IPS-NIHi11 (cell line): ENCODE measurements around the gene FAM98C.
"Not testable (repeated sequence)": the region's sequence is repeated elsewhere in the genome, so short reads cannot be mapped to it uniquely, and the experiment has no call there.

Experiments used
- DNase-seq: peaks from one replicate; pipeline ENCODE4 v3.0.0; 2012; ENCODE audit warnings: mixed read lengths, low spot score

FAM98C gene

GRCh38 chr19:38427035-38427677 lies 24.3 kb downstream of the FAM98C start:
- DNase-seq = not testable (repeated sequence)

DNA sequence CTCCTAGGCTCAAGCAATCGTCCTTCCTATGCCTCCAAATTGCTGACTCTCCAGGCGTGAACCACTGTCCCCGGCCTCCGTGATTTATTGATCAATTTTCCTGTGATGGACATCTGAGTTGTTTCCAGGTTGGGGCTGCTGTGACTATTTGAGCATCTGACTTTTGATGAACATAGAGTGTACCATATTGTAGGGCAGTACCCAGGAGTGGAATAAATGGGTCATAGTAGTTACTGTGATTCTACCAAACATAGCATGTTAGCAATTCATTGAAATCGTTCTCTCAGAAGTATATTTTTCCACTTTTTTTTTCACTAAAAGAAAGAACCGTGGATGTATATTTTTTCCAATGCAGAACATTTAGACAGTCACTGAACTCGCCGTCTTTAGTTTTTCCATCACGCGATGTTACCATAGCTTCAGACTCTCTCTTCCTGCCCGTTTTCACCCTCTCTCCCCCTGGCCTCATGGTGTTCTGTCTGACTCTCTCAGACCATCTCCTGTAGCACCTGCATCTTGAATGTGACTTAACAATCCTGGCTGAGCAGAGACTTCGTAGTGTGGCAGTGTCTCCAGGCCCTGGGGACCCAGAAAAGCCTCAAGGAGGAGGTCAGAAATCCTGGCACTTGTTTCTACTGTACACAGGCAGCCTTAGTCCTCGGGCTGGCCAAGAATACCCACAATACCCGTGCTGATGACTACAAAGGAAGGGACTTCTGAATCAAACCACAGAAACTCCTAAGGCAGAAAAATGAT lies 26.3 kb downstream of the FAM98C start:
- no peak for DNase-seq

DNA sequence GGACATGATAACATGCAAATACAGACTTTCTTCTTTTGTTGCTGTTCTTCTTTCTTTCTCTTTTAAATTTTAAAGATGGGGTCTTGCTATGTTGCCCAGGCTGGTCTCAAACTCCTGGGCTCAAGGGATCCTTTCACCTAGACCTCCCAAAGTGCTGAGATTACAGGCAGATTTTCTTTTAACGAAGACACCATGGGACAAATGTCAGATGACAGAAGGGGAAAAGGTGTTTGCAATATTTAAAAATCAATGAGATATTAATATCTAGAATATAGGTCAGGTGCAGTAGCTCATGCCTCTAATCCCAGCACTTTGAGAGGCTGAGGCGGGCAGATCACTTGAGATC lies 26.9 kb downstream of the FAM98C start:
- no peak for DNase-seq

DNA sequence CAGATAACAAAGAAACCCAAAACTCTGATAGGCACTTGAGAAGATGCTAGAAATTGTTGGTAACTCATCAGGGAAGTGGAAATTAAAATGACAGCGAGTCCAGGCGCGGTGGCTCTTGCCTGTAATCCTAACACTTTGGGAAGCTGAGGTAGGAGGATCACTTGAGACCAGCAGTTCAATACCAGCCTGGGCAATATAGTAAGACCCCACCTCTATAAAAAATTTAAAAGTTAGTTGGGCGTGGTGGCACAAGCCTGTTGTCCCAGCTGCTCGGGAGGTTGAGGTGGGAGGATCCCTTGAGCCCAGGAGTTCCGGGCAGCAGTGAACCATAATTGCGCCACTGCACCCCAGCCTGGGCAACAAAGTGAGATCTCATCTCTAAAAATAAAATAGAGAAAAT lies 28.0 kb downstream of the FAM98C start:
- DNase-seq = no peak

DNA sequence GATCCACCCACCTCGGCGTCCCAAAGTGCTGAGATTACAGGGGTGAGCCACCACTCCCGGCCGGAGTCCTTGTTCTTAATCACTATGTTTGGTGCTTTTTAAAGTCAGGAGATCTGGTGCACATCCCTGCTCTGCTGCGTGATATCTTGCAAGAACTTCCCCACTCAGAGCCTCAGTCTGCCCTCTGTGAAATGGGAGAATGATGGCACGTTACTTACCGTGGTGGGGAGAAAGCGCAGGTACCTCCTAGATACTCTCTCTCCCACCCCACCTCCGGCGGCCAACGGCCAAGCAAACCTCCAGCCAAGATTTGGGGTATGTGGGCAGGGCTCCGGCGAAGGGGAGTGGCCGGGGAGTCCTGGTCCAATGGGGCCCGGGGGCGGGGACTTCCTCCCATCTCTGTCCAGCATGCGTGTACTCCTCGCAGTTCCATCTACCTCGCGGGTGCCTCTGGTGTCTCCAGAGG lies 30.4 kb downstream of the FAM98C start, which contains the start of gene RYR1:
Gene RYR1, plus strand, starts transcription at position 424 of the 466 bp plus-strand sequence. CDS start 139 bp downstream, outside the sequence.
- DNase-seq = peak; percentile 95

- peak; percentile 87 for DNase-seq
Observed at GRCh38 chr19:38434549-38435051, 31.7 kb downstream of the FAM98C start.

DNA sequence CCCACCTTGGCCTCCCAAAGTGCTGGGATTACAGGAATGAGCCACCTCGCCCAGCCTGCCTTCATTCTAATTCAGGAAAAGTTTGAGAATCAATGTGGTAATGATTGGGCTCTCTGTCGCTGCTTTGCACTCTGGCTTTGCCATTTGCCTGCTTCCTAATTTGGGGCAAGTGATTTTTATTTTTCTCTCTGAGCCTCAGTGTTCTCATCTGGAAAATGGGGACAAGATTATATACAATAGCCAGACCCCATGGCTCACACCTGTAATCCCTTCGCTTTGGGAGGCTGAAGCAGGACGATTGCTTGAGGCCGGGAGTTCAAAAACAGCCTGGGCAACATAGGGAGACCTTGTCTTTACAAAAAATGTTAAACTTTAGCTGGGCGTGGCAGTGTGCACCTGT lies 34.4 kb downstream of the FAM98C start:
- DNase-seq = no peak

GRCh38 chr19:38437917-38438316 lies 35.0 kb downstream of the FAM98C start:
- no peak for DNase-seq

- no peak for DNase-seq
Observed at GRCh38 chr19:38440592-38440991, 37.7 kb downstream of the FAM98C start.

GRCh38 chr19:38441657-38442348 lies 38.9 kb downstream of the FAM98C start:
- DNase-seq = peak; percentile 77

- DNase-seq = no peak
Observed at GRCh38 chr19:38442736-38443135, 39.8 kb downstream of the FAM98C start.

GRCh38 chr19:38443458-38443999 lies 40.6 kb downstream of the FAM98C start:
- DNase-seq = peak; percentile 5

GRCh38 chr19:38444026-38444425 lies 41.1 kb downstream of the FAM98C start:
- DNase-seq = peak; percentile 6

GRCh38 chr19:38445362-38445761 lies 42.5 kb downstream of the FAM98C start:
- DNase-seq = peak; percentile 5

DNA sequence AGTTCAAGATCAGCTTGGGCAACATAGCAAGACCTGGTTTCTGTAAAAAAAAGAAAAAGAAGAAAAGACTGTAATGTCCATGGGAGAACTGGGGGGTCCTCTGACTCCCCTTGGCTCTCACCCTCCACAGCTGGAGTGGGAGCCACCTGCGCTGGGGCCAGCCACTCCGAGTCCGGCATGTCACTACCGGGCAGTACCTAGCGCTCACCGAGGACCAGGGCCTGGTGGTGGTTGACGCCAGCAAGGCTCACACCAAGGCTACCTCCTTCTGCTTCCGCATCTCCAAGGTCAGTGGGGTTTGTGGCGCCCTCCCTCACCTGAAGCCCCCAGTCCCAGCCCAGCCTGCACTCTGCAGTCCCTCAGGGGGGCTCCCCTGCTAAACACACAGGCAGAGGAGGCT lies 45.3 kb downstream of the FAM98C start:
- no peak for DNase-seq

GRCh38 chr19:38449518-38449917 lies 46.6 kb downstream of the FAM98C start:
- no peak for DNase-seq

- no peak for DNase-seq
Observed at GRCh38 chr19:38451036-38451435, 48.1 kb downstream of the FAM98C start.

DNA sequence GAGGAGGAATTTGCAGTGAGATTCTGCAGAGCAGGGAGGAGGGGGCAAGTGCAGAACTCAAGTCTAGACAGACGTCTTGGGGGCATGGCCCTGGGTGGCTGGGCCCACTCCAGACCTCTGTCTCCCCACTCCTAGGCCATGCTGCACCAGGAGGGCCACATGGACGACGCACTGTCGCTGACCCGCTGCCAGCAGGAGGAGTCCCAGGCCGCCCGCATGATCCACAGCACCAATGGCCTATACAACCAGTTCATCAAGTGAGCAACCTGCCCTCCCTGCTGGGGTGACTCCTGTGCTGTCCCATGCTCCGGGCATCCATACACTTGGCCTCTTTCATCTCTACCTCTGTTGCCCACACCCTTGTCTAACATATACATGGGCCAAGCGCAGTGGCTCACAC lies 48.7 kb downstream of the FAM98C start:
- DNase-seq = no peak

GRCh38 chr19:38452430-38453366 lies 49.8 kb downstream of the FAM98C start:
- DNase-seq = peak; percentile 98

- DNase-seq = no peak
Observed at GRCh38 chr19:38453596-38453995, 50.7 kb downstream of the FAM98C start.

- DNase-seq = peak; percentile 78
Observed at GRCh38 chr19:38455031-38455430, 52.1 kb downstream of the FAM98C start.
